Fibroblast of skin of abdomen (primary cell): ENCODE results near the gene DNAJC1.
"Not testable (repeated sequence)": the region's sequence is repeated elsewhere in the genome, so short reads cannot be mapped to it uniquely, and the experiment has no call there.

Source experiments
- DNase-seq: peaks from one replicate; pipeline ENCODE4 v3.0.0-alpha.2; 2013

DNAJC1 gene

GRCh38 chr10:21899736-21900135 lies 103.8 kb downstream of the DNAJC1 start:
- DNase-seq: no peak

- no peak for DNase-seq
Observed at GRCh38 chr10:21895932-21896331, 107.6 kb downstream of the DNAJC1 start.

DNA sequence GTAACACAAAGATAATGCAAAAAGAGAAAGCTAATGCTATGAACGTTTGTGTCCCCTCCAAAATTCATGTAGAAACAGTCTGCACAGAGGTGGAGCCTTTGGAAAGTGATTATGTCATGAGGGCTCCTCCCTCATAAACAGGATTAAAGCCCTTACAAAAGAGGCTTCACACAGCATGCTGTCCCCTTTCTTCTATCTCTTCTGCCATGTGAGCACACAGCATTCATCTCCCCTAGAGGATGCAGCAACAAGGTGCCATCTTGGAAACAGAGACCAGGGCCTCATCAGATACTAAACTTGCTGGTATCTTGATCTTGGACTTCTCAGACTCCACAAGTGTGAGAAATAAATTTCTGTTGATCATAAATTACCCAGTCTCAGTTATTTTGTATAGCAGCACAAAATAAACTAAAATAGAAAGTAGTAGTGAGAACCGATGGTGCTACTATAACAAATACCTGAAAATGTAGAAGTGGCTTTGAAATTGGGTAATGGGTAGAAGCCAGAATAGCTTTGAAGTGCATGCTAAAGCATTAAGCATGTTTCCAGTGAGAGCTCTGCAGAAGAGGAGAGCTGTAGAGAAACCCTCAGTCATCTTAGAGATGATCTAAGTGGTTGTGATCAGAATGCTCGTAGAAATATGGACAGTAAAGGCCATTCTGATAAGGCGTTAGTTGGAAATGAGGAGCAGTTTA lies 108.7 kb downstream of the DNAJC1 start:
- DNase-seq: no peak

DNA sequence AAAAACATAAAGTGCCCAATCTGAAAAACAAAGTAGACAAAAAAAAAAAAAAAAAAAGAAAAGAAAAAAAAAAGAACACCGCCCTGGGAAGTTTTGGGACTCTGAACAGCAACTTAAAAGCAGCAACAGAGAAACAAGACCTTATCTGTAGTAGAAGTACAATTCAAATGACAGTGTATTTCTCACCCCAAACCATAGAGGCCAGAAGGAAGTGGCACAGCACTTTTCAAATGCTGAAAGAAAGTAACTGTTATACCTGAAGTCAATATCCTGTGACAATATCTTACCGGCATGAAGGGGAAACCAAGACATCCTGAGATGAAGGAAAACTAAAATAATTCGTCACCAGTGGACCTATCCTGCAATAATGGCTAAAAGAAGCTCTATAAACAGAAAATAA lies 112.1 kb downstream of the DNAJC1 start:
- no peak for DNase-seq

DNA sequence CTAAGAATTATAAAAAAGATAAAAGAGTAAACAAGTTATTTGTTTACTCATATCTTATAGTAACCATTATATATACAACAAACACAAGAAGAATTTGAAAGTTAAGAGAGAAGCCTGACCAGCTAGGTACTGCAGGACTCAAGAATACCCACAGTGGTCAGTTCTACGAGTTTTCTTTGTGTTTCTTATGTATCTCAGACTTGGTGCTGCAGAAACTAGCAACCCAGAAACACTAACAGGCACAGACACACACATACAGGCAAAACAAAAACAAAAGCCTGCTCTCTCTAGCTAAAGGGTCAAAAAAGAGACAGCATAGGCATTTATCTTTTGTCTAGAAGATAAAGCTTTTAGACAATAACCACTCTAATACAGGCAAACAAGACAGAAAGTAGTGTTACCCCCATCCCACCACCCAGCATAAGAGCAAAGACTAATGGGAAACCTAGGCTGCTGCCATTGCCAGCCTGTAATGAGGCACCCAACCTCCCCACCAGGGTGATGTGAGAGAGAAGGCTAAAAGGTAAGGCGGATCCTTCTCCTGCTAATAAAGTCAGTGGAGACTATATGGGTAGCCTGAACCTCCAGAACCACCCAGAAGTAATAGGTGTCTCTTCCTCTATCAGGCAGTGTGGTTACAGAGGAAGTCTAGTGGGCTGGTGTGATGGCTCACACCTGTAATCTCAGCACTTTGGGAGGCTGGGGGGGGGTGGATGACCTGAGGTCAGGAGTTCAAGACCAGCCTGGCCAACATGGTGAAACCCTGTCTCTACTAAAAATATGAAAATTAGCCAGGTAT lies 113.9 kb downstream of the DNAJC1 start:
- DNase-seq: no peak

GRCh38 chr10:21888959-21889358 lies 114.6 kb downstream of the DNAJC1 start:
- no peak for DNase-seq

DNA sequence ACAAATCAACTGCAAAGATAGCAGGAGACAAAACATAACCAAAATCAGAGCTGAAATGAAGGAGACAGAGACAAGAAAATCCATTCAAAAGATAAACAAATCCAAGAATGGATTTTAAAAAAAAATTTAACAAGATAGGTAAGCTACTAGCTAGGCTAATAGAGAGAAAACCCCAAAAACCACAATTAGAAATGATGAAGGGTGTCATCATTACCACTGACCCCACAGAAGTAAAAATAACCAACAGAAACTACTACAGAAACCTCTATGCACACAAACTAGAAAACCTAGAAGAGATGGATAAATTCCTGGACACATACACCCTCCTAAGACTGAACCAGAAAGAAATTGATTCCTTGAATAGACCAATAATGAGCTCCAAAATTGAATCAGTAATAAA lies 117.6 kb downstream of the DNAJC1 start:
- no peak for DNase-seq

DNA sequence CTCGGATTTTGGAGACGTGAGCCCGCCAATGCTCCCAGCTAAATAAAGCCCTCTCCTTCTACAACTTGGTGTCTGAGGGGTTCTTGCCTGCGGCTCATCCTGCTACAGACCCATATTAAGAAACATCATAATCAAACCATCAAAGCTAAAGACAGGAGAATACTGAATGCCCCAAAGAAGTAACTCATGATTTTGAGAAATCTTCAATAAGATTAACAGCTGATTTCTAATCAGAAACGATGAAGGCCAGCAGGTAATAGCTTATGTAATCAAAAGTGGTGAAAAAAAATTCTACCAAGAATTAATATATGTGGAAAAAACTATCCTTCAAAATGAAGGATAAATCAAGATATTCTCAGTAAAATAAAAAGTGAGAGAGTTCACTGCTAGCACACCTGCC lies 130.3 kb downstream of the DNAJC1 start:
- DNase-seq: no peak

DNA sequence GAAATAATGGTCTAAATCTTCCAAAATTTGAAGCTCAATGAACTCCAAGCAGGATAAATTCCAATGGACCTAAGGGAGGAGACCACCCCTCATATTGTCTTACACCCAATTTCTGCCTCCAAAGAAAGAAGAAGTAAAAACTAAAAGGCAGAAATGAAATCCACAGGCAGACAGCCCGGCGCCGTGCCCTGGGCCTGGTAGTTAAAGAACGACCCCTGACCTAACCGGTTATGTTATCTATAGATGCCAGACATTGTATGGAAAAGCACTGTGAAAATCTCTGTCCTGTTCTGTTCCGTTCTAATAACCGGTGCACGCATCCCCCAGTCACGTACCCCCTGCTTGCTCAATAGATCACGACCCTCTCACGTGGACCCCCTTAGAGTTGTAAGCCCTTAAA lies 130.8 kb downstream of the DNAJC1 start:
- not testable (repeated sequence) for DNase-seq

- no peak for DNase-seq
Observed at GRCh38 chr10:21870849-21871248, 132.7 kb downstream of the DNAJC1 start.

DNA sequence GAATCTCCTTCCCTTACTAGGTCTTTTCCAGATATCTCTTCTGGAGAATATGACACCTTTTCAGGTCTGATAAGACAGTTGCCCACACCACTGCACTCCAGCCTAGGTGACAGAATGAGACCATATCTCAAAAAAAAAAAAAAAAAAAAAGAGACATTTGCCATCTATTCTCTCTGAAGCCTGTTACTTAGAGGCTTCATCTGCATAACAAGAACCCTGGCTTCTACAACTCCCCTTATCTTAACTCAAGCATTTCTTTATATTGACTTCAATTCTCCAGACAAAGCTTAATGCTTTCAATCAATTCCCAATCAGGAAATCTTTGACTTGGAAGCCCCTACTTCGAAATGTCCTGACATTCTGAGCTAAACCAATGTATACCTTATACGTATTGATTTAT lies 134.4 kb downstream of the DNAJC1 start:
- DNase-seq: not testable (repeated sequence)

- peak; percentile 23 for DNase-seq
Observed at GRCh38 chr10:21860718-21861117, 142.8 kb downstream of the DNAJC1 start.

GRCh38 chr10:21858455-21858854 lies 145.1 kb downstream of the DNAJC1 start:
- DNase-seq: no peak

- no peak for DNase-seq
Observed at GRCh38 chr10:21849607-21850006, 153.9 kb downstream of the DNAJC1 start.

DNA sequence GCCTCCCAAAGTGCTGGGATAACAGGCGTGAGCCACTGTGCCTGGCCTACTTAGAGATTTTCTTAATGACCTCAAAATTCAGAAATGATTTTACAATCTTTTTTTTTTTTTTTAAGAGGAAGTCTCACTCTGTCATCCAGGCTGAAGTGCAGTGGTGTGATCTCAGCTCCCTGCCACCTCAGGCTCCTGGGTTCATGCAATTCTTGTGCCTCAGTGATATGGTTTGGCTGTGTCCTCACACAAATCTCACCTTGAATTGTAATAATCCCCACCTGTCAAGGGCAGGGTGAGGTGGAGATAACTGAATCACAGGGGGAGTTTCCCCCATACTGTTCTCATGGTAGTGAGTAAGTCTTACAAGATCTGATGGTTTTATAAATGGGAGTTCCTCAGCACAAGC lies 159.9 kb downstream of the DNAJC1 start:
- no peak for DNase-seq

- DNase-seq: not testable (repeated sequence)
Observed at GRCh38 chr10:21841273-21841672, 162.3 kb downstream of the DNAJC1 start.

GRCh38 chr10:21837487-21837886 lies 166.0 kb downstream of the DNAJC1 start:
- DNase-seq: not testable (repeated sequence)

GRCh38 chr10:21834574-21834973 lies 169.0 kb downstream of the DNAJC1 start:
- not testable (repeated sequence) for DNase-seq

GRCh38 chr10:21832821-21833130 lies 170.8 kb downstream of the DNAJC1 start:
- DNase-seq: peak; percentile 76

- DNase-seq: peak; percentile 84
Observed at GRCh38 chr10:21831986-21832820, 171.3 kb downstream of the DNAJC1 start.

DNA sequence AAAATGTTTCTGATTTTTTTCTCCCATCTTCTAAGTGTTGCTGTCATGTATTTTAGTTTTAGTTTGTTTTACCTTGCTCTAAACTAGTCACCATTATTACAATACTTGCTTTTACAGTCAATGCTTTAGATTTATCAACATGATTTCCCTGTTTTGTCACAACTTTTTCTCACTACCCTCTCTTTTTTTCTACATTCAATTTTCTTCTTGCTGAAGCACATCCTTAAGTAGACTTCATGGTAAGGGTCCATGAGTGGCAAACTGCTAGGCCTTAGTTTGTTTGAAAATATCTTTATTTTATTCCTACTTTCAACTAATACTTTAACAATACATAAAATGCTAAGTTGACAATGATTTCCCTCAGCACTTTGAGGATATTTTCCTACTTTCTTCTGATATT lies 173.5 kb downstream of the DNAJC1 start:
- no peak for DNase-seq

DNA sequence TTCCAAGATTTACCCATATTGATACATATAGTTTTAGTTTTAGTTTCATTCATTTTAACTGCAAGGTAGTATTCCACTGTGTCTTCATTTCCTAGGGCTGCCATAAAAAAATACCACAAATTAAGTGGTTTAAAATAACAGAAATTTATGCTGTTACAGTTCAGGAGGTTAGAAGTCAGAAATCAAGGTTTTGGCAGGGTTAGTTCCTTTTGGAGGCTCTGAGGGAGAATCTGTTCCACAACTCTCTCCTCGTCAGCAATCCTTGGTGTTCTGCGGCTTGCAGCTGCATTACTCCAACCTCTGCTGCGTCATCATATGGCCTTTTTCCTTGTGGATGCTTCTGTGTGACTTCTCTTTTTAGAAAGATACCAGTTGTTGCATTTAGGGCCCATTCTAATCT lies 176.2 kb downstream of the DNAJC1 start:
- no peak for DNase-seq

- no peak for DNase-seq
Observed at GRCh38 chr10:21826725-21827124, 176.8 kb downstream of the DNAJC1 start.
